Natural killer cell (primary cell): ENCODE results near the gene GTPBP4. TPM values are rescaled to one million over a fixed set of nuclear protein-coding genes. Genes with fewer than 3 reads are reported as not detected.
A peak's percentile ranks its signal among the peaks of the same experiment; 100 is the strongest.

ENCODE experiments used
- ATAC-seq, 3 donors: fragments of 150-1000 bp in 2 of 3; fragments of 200-7000 bp in 1 of 3; cut with Tn5 transposase; 1 replicate in 1 of 3; 2 replicates in 2 of 3; pipeline ENCODE4 v1.10.0; 2021; ENCODE audit warnings: mild to moderate bottlenecking in 2 of 3, moderate library complexity in 2 of 3
- DNase-seq, 2 donors: peaks; one replicate each; pipeline versions ENCODE4 v3.0.0 to v3.0.0-alpha.2; 2013 to 2021; ENCODE audit warnings: mixed read lengths in 1 of 2
- H3K27ac ChIP-seq: one replicate; pipeline ENCODE4 v1.5.1; 2013; ENCODE audit warnings: mild to moderate bottlenecking, low read length
- H3K27me3 ChIP-seq: one replicate; pipeline ENCODE4 v1.6.1; 2013; ENCODE audit warnings: low read length; ENCODE audit not compliant: control insufficient read depth, insufficient read depth
- H3K36me3 ChIP-seq: one replicate; pipeline ENCODE4 v1.6.1; 2013; ENCODE audit warnings: low read length; ENCODE audit not compliant: control insufficient read depth, insufficient read depth
- H3K4me1 ChIP-seq: one replicate; pipeline ENCODE4 v1.6.1; 2013; ENCODE audit warnings: low read length; ENCODE audit not compliant: control insufficient read depth, insufficient read depth
- H3K4me3 ChIP-seq: one replicate; pipeline ENCODE4 v1.5.1; 2013; ENCODE audit warnings: low read length
- H3K9me3 ChIP-seq: one replicate; pipeline ENCODE4 v1.6.1; 2013; ENCODE audit warnings: low read length; ENCODE audit not compliant: control insufficient read depth, insufficient read depth
- H3K27ac Mint-ChIP-seq, 2 donors: one replicate each; pipeline ENCODE4 v1.8.0; 2022; ENCODE audit warnings: mild to moderate bottlenecking in 2 of 2, mixed read lengths in 2 of 2, moderate library complexity in 1 of 2
- H3K27me3 Mint-ChIP-seq, 2 donors: one replicate each; pipeline ENCODE4 v1.8.0; 2022; ENCODE audit warnings: low read depth in 2 of 2, mixed read lengths in 2 of 2
- H3K36me3 Mint-ChIP-seq: one replicate; pipeline ENCODE4 v1.8.0; 2022; ENCODE audit warnings: mixed read lengths
- H3K4me1 Mint-ChIP-seq, 2 donors: one replicate each; pipeline ENCODE4 v1.8.0; 2022; ENCODE audit warnings: mixed read lengths in 2 of 2
- H3K4me3 Mint-ChIP-seq: one replicate; pipeline ENCODE4 v1.8.0; 2022; ENCODE audit warnings: mild to moderate bottlenecking, moderate library complexity, mixed read lengths
- H3K9me3 Mint-ChIP-seq, 2 donors: one replicate each; pipeline ENCODE4 v1.8.0; 2022; ENCODE audit warnings: mixed read lengths in 2 of 2
- WGBS: methylation state at CpG from one replicate; pipeline ENCODE4 v1.1.7; 2013; ENCODE audit warnings: missing lambda C conversion rate; ENCODE audit not compliant: insufficient coverage; 5-methylcytosine and 5-hydroxymethylcytosine counted together
- intact Hi-C: fragments of 100-400 bp; cut with micrococcal nuclease; formaldehyde crosslinking; loops from one replicate; pipeline ENCODE4 v1.14.2; 2022
- total RNA-seq, 4 donors: library from RNA; stranded (reverse); fragments of 120-200 nt in 1 of 4; gene quantifications; one replicate each; pipeline versions ENCODE4 v1.2.3 to v1.2.4, GENCODE V29; 2013 to 2022
- TF ChIP-seq, protein P1 (sequence below): fragments of 200-600 bp; IDR thresholded peaks from one replicate; pipeline ENCODE4 v1.8.0; 2022; ENCODE audit warnings: antibody characterized with exemption

GTPBP4 gene
- total RNA-seq, 3 donors from 2014 or later (not counting 1 experiment from before 2014, with no cell fraction given): 53.9 to 99.6 (median 72.5) TPM

DNA sequence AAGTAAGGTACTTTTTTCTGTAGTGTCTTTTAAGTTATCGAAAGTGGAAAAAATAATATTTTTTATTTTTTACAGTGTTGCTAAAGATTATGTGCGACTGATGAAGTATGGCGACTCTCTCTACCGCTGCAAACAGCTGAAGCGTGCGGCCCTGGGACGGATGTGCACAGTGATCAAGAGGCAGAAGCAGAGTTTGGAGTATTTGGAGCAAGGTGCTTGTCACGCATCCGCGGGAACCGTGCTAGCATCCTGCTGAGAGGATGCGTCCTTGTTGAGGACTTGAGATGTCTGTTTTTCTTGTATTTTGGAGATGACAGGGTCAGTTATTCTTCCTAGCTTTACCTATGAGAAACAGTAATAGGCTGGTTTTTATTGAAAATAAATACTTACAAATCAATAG is 7.8 kb downstream of the GTPBP4 start:
- Histone ChIP-seq H3K36me3 (peaks cover 66% of the 10 kb centered on the region), H3K4me1 (no peaks in the 10 kb centered on the region), H3K9me3 (no peaks in the 10 kb centered on the region), H3K27me3 (no peaks in the 10 kb centered on the region), H3K4me3 (no peak overlapping the region), H3K27ac (no peak overlapping the region)
- H3K27me3 Mint-ChIP-seq: no peaks in the 10 kb centered on the region
- TF ChIP-seq, protein P1, sequence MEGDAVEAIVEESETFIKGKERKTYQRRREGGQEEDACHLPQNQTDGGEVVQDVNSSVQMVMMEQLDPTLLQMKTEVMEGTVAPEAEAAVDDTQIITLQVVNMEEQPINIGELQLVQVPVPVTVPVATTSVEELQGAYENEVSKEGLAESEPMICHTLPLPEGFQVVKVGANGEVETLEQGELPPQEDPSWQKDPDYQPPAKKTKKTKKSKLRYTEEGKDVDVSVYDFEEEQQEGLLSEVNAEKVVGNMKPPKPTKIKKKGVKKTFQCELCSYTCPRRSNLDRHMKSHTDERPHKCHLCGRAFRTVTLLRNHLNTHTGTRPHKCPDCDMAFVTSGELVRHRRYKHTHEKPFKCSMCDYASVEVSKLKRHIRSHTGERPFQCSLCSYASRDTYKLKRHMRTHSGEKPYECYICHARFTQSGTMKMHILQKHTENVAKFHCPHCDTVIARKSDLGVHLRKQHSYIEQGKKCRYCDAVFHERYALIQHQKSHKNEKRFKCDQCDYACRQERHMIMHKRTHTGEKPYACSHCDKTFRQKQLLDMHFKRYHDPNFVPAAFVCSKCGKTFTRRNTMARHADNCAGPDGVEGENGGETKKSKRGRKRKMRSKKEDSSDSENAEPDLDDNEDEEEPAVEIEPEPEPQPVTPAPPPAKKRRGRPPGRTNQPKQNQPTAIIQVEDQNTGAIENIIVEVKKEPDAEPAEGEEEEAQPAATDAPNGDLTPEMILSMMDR: no peak
- intact Hi-C loops: no loop called here
- peaks cover 9 to 29% of the 10 kb centered on the region in 2 donors for H3K4me1 Mint-ChIP-seq
- ATAC-seq (no peak), DNase-seq (no peak)
- peaks cover 18% of the 10 kb centered on the region for H3K36me3 Mint-ChIP-seq
- 94% methylated on average over 12 of the region's 12 CpGs for WGBS
- H3K4me3 Mint-ChIP-seq: no peak overlapping the region
- H3K9me3 Mint-ChIP-seq: no peaks in the 10 kb centered on the region
- peak overlapping the region in 1 of 2 donors; percentile 25 for H3K27ac Mint-ChIP-seq

DNA sequence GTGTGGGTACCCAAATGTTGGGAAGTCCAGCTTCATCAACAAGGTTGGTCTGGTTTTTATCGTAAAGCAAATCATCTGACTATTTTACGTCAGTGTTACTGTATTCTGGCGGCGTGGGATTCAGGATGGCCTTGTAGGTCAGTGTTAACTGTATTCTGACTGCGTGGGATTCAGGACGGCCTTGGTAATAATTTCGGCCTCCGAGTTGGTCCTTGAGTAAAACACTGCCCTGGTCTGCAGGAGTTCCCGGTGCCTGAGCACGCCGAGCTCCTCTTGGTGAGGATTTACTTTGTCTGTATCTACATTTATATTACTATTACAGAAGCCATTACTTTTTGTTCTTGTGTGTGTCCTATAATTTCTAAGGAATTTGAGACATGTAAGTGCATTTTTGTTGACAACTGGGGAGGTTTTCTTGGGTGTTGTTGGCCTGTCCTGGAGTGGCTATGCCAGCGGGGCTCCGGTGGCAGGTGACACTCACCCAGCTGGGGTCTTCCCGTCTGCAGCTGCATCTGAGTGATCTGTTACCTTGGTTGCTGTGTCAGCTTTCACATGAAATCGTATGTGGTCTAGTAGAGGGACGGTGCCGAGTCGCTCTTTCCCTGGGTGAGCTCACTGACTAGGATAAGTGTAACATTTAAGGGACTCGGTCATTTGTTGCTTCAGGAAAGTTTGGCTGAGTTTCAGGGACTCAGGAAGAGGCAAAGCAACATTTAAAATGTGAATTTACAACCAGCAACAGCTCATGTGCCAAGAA is 9.2 kb downstream of the GTPBP4 start:
- TF ChIP-seq, protein P1: no peak
- Mint-ChIP-seq H3K4me3 (no peak overlapping the region), H3K27ac (no peak overlapping the region), H3K27me3 (no peaks in the 10 kb centered on the region), H3K9me3 (peaks cover 0 to 3% of the 10 kb centered on the region in 2 donors), H3K4me1 (peaks cover 13 to 27% of the 10 kb centered on the region in 2 donors), H3K36me3 (peaks cover 32% of the 10 kb centered on the region)
- Histone ChIP-seq H3K9me3 (no peaks in the 10 kb centered on the region), H3K36me3 (peaks cover 76% of the 10 kb centered on the region), H3K4me1 (no peaks in the 10 kb centered on the region), H3K27me3 (no peaks in the 10 kb centered on the region), H3K27ac (no peak overlapping the region), H3K4me3 (no peak overlapping the region)
- intact Hi-C loops: no loop called here
- DNase-seq (no peak), ATAC-seq (no peak)
- WGBS: 90% methylated on average over 16 of the region's 19 CpGs

DNA sequence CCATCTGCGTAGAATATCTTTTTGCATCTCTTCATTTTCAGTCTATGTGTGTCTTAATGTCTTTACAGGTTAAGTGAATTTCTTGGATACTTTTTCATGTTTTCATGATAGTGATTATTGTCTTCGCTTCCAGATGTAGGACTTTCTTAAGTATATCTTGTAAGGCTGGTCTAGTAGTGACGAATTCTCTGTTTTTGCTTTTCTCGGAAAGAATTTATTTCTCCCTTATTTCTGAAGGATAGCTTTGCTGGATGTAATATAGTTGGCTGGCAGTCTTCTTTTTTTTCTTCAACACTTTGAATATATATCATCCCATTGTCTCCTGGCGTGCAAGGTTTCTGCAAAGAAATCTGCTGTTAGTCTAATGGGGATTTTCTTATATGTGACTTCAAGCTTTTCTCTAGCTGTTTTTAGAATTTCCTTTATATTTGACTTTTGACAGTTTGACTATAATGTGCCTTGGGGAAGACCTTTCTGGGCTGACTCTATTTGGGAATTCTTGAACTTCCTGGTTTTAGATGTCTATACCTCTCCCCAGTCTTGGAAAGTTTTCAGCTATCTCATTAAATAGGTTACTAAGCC is 14.3 kb downstream of the GTPBP4 start:
- H3K4me1 Mint-ChIP-seq: peaks cover 0 to 7% of the 10 kb centered on the region in 2 donors
- DNase-seq (no peak), ATAC-seq (no peak)
- TF ChIP-seq, protein P1: no peak
- H3K4me3 ChIP-seq: no peak overlapping the region
- H3K9me3 Mint-ChIP-seq: peaks cover 0 to 3% of the 10 kb centered on the region in 2 donors
- peaks cover 38% of the 10 kb centered on the region for H3K36me3 Mint-ChIP-seq
- H3K27me3 Mint-ChIP-seq: no peaks in the 10 kb centered on the region
- H3K36me3 ChIP-seq: peaks cover 79% of the 10 kb centered on the region
- H3K27me3 ChIP-seq: no peaks in the 10 kb centered on the region
- H3K9me3 ChIP-seq: no peaks in the 10 kb centered on the region
- no peak overlapping the region for H3K27ac Mint-ChIP-seq
- H3K4me3 Mint-ChIP-seq: no peak overlapping the region
- no peak overlapping the region for H3K27ac ChIP-seq
- no peaks in the 10 kb centered on the region for H3K4me1 ChIP-seq
- WGBS: 98% methylated on average over 4 of the region's 5 CpGs
- intact Hi-C loops: no loop called here
